ENCODE data around the gene PRRT4. TPM values are rescaled to one million over a fixed set of nuclear protein-coding genes. Genes with fewer than 3 reads are reported as not detected.

Gene PRRT4
- total and polyA plus RNA-seq, 2 experiments from 2014 or later = 0.55 to 0.56 TPM

DNA sequence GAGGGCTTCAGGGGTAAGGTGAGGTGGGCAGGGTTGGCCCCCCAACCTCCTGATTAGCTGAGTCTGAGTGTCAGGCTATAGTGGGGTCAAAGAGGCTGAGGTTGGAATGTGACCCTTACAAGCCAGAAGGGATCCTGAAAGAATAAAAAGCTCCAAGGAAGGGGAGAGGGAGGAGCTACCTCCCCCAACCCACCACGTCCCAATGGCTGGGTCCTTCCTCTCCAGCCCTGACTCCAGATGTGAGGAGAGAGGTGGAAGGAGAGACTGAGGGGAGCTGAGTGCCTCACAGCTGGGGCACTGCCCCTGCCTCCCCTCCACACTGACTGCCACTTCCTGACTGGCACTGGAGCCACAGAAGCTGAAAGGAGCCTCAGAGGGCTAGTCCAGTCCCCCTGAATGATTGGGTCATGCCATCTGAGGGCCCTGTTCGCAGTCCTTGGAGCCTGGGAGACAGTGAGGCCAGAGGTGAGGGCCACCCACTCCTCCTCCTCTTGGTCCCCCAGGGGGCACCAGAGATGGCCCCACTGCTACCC lies 27.7 kb upstream of the PRRT4 start:
- Mint-ChIP-seq H3K27ac (no peak overlapping the region), H3K27me3 (ENCODE audit: insufficient read depth, low read depth, poor library complexity) (peaks cover 24% of the 10 kb centered on the region), H3K9me3 (no peaks in the 10 kb centered on the region; the same call in 2 of the 3 replicates), H3K36me3 (ENCODE audit: low read depth) (no peaks in the 10 kb centered on the region; the same call in 2 of the 3 replicates), H3K4me3 (no peak overlapping the region), H3K4me1 (peaks cover 21% of the 10 kb centered on the region)
- H3K9me2 ChIP-seq (ENCODE audit: insufficient read depth) = no peaks in the 10 kb centered on the region
- TF ChIP-seq, protein P1, sequence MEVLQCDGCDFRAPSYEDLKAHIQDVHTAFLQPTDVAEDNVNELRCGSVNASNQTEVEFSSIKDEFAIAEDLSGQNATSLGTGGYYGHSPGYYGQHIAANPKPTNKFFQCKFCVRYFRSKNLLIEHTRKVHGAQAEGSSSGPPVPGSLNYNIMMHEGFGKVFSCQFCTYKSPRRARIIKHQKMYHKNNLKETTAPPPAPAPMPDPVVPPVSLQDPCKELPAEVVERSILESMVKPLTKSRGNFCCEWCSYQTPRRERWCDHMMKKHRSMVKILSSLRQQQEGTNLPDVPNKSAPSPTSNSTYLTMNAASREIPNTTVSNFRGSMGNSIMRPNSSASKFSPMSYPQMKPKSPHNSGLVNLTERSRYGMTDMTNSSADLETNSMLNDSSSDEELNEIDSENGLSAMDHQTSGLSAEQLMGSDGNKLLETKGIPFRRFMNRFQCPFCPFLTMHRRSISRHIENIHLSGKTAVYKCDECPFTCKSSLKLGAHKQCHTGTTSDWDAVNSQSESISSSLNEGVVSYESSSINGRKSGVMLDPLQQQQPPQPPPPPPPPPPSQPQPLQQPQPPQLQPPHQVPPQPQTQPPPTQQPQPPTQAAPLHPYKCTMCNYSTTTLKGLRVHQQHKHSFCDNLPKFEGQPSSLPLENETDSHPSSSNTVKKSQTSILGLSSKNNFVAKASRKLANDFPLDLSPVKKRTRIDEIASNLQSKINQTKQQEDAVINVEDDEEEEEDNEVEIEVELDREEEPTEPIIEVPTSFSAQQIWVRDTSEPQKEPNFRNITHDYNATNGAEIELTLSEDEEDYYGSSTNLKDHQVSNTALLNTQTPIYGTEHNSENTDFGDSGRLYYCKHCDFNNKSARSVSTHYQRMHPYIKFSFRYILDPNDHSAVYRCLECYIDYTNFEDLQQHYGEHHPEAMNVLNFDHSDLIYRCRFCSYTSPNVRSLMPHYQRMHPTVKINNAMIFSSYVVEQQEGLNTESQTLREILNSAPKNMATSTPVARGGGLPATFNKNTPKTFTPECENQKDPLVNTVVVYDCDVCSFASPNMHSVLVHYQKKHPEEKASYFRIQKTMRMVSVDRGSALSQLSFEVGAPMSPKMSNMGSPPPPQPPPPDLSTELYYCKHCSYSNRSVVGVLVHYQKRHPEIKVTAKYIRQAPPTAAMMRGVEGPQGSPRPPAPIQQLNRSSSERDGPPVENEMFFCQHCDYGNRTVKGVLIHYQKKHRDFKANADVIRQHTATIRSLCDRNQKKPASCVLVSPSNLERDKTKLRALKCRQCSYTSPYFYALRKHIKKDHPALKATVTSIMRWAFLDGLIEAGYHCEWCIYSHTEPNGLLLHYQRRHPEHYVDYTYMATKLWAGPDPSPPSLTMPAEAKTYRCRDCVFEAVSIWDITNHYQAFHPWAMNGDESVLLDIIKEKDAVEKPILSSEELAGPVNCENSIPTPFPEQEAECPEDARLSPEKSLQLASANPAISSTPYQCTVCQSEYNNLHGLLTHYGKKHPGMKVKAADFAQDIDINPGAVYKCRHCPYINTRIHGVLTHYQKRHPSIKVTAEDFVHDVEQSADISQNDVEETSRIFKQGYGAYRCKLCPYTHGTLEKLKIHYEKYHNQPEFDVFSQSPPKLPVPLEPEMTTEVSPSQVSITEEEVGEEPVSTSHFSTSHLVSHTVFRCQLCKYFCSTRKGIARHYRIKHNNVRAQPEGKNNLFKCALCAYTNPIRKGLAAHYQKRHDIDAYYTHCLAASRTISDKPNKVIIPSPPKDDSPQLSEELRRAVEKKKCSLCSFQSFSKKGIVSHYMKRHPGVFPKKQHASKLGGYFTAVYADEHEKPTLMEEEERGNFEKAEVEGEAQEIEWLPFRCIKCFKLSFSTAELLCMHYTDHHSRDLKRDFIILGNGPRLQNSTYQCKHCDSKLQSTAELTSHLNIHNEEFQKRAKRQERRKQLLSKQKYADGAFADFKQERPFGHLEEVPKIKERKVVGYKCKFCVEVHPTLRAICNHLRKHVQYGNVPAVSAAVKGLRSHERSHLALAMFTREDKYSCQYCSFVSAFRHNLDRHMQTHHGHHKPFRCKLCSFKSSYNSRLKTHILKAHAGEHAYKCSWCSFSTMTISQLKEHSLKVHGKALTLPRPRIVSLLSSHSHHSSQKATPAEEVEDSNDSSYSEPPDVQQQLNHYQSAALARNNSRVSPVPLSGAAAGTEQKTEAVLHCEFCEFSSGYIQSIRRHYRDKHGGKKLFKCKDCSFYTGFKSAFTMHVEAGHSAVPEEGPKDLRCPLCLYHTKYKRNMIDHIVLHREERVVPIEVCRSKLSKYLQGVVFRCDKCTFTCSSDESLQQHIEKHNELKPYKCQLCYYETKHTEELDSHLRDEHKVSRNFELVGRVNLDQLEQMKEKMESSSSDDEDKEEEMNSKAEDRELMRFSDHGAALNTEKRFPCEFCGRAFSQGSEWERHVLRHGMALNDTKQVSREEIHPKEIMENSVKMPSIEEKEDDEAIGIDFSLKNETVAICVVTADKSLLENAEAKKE (CRISPR knock-in tag; IDR thresholded peaks at IDR 0.05) = no peak
- TF ChIP-seq EZH2phosphoT487 (IDR thresholded peaks at IDR 0.05; ENCODE audit: unreplicated experiment) (no peak), POLR2AphosphoS5 (IDR thresholded peaks at IDR 0.05; ENCODE audit: low read depth) (no peak), ZNF114 (CRISPR knock-in tag; IDR thresholded peaks at IDR 0.05) (no peak), CREB1 (CRISPR knock-in tag; IDR thresholded peaks at IDR 0.05; ENCODE audit: low read depth) (no peak), EZH2 (IDR thresholded peaks at IDR 0.05; ENCODE audit: low read depth, unreplicated experiment) (no peak), ZNF331 (CRISPR knock-in tag; IDR thresholded peaks at IDR 0.05; ENCODE audit: low read depth) (no peak), JUNB (IDR thresholded peaks at IDR 0.05; ENCODE audit: unreplicated experiment) (no peak), NANOG (IDR thresholded peaks at IDR 0.05; ENCODE audit: borderline replicate concordance) (no peak), STAT1 (IDR thresholded peaks at IDR 0.05; ENCODE audit: unreplicated experiment) (no peak)
- TF ChIP-seq, protein P2, sequence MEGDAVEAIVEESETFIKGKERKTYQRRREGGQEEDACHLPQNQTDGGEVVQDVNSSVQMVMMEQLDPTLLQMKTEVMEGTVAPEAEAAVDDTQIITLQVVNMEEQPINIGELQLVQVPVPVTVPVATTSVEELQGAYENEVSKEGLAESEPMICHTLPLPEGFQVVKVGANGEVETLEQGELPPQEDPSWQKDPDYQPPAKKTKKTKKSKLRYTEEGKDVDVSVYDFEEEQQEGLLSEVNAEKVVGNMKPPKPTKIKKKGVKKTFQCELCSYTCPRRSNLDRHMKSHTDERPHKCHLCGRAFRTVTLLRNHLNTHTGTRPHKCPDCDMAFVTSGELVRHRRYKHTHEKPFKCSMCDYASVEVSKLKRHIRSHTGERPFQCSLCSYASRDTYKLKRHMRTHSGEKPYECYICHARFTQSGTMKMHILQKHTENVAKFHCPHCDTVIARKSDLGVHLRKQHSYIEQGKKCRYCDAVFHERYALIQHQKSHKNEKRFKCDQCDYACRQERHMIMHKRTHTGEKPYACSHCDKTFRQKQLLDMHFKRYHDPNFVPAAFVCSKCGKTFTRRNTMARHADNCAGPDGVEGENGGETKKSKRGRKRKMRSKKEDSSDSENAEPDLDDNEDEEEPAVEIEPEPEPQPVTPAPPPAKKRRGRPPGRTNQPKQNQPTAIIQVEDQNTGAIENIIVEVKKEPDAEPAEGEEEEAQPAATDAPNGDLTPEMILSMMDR (conservative IDR thresholded peaks at IDR 0.05; ENCODE audit: low read depth in 2 of 2) = no peak; a peak in 1 of 4 replicates
- TF ChIP-seq, protein P3, sequence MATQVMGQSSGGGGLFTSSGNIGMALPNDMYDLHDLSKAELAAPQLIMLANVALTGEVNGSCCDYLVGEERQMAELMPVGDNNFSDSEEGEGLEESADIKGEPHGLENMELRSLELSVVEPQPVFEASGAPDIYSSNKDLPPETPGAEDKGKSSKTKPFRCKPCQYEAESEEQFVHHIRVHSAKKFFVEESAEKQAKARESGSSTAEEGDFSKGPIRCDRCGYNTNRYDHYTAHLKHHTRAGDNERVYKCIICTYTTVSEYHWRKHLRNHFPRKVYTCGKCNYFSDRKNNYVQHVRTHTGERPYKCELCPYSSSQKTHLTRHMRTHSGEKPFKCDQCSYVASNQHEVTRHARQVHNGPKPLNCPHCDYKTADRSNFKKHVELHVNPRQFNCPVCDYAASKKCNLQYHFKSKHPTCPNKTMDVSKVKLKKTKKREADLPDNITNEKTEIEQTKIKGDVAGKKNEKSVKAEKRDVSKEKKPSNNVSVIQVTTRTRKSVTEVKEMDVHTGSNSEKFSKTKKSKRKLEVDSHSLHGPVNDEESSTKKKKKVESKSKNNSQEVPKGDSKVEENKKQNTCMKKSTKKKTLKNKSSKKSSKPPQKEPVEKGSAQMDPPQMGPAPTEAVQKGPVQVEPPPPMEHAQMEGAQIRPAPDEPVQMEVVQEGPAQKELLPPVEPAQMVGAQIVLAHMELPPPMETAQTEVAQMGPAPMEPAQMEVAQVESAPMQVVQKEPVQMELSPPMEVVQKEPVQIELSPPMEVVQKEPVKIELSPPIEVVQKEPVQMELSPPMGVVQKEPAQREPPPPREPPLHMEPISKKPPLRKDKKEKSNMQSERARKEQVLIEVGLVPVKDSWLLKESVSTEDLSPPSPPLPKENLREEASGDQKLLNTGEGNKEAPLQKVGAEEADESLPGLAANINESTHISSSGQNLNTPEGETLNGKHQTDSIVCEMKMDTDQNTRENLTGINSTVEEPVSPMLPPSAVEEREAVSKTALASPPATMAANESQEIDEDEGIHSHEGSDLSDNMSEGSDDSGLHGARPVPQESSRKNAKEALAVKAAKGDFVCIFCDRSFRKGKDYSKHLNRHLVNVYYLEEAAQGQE (IDR thresholded peaks at IDR 0.05; ENCODE audit: unreplicated experiment) = no peak
- TF ChIP-seq, protein P4, sequence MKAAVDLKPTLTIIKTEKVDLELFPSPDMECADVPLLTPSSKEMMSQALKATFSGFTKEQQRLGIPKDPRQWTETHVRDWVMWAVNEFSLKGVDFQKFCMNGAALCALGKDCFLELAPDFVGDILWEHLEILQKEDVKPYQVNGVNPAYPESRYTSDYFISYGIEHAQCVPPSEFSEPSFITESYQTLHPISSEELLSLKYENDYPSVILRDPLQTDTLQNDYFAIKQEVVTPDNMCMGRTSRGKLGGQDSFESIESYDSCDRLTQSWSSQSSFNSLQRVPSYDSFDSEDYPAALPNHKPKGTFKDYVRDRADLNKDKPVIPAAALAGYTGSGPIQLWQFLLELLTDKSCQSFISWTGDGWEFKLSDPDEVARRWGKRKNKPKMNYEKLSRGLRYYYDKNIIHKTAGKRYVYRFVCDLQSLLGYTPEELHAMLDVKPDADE (IDR thresholded peaks at IDR 0.05) = no peak
- no peaks in the 10 kb centered on the region; the same call in 1 of the 2 replicates for H4K20me1 ChIP-seq (replicated peaks; ENCODE audit: insufficient read depth)
- H3K4me2 ChIP-seq = no peak overlapping the region
- H3K36me3 ChIP-seq (ENCODE audit: insufficient read depth) = no peaks in the 10 kb centered on the region
- no peaks in the 10 kb centered on the region for H3F3A ChIP-seq (replicated peaks; ENCODE audit: low read depth)
- peak; percentile 38 for DNase-seq (ENCODE audit: low spot score)
- no peak overlapping the region for H3K27ac ChIP-seq (ENCODE audit: low read depth)
- H3K4me3 ChIP-seq = no peak overlapping the region
- H3K4me1 ChIP-seq (ENCODE audit: insufficient read depth) = peaks cover 4% of the 10 kb centered on the region; the same call in 1 of the 2 replicates
- no peaks in the 10 kb centered on the region for H3K79me2 ChIP-seq (replicated peaks; ENCODE audit: insufficient read depth)
- ATAC-seq = peak; percentile 13
- no peak overlapping the region for H2AFZ ChIP-seq
- peaks cover 19% of the 10 kb centered on the region; the same call in 1 of the 2 replicates for H3K27me3 ChIP-seq (ENCODE audit: insufficient read depth)
